ENCODE data around the gene HOXB5. TPM values are rescaled to one million over a fixed set of nuclear protein-coding genes. Genes with fewer than 3 reads are reported as not detected.

HOXB5 gene
- total RNA-seq, 2 donors from 2014 or later = 0.56 to 3.8 TPM

- ATAC-seq (ENCODE audit: insufficient number of reproducible peaks, low FRiP score, low read depth) = no peak
These were observed 32.1 kb upstream of the HOXB5 start for GRCh38 chr17:48625495-48626244.

GRCh38 chr17:48624544-48625494 is 31.2 kb upstream of the HOXB5 start:
- Histone ChIP-seq H3K27me3 (replicated peaks; ENCODE audit: insufficient read depth) (peaks cover 21% of the 10 kb centered on the region), H3K9me3 (no peaks in the 10 kb centered on the region), H3K36me3 (no peaks in the 10 kb centered on the region), H3K4me3 (peak overlapping the region; percentile 62), H3K4me1 (ENCODE audit: control insufficient read depth in 1 of 2, low read depth in 2 of 2) (peaks cover 18 to 20% of the 10 kb centered on the region in 2 donors), H3K27ac (no peak overlapping the region)
- no peak for ATAC-seq (ENCODE audit: insufficient number of reproducible peaks, low FRiP score, low read depth)
- TF ChIP-seq CTCF (IDR thresholded peaks at IDR 0.05) = no peak
- no peak for DNase-seq (ENCODE audit: low spot score)

More at GRCh38 chr17:48625495-48626244, 32.1 kb upstream of the HOXB5 start:
- H3K36me3 ChIP-seq = no peaks in the 10 kb centered on the region
- peak overlapping the region; percentile 62 for H3K4me3 ChIP-seq
- no peaks in the 10 kb centered on the region for H3K9me3 ChIP-seq
- H3K27ac ChIP-seq = no peak overlapping the region
- no peak for DNase-seq (ENCODE audit: low spot score)
- peaks cover 18 to 20% of the 10 kb centered on the region in 2 donors for H3K4me1 ChIP-seq (ENCODE audit: control insufficient read depth in 1 of 2, low read depth in 2 of 2)
- TF ChIP-seq CTCF (IDR thresholded peaks at IDR 0.05) = no peak
- H3K27me3 ChIP-seq (replicated peaks; ENCODE audit: insufficient read depth) = peaks cover 26% of the 10 kb centered on the region

- Histone ChIP-seq H3K36me3 (no peaks in the 10 kb centered on the region), H3K9me3 (no peaks in the 10 kb centered on the region), H3K4me3 (no peak overlapping the region), H3K4me1 (ENCODE audit: control insufficient read depth in 1 of 2, low read depth in 2 of 2) (peaks cover 18 to 20% of the 10 kb centered on the region in 2 donors), H3K27me3 (replicated peaks; ENCODE audit: insufficient read depth) (peaks cover 28% of the 10 kb centered on the region), H3K27ac (no peak overlapping the region)
- DNase-seq (ENCODE audit: low spot score) (no peak), ATAC-seq (ENCODE audit: insufficient number of reproducible peaks, low FRiP score, low read depth) (no peak)
- TF ChIP-seq CTCF (IDR thresholded peaks at IDR 0.05) = no peak
These were observed 30.5 kb upstream of the HOXB5 start for GRCh38 chr17:48624118-48624517.

GRCh38 chr17:48623583-48623982 is 30.0 kb upstream of the HOXB5 start:
- Histone ChIP-seq H3K9me3 (no peaks in the 10 kb centered on the region), H3K27me3 (replicated peaks; ENCODE audit: insufficient read depth) (peaks cover 28% of the 10 kb centered on the region)

More at GRCh38 chr17:48623583-48623982, 30.0 kb upstream of the HOXB5 start:
- no peak for TF ChIP-seq CTCF (IDR thresholded peaks at IDR 0.05)
- no peak for ATAC-seq (ENCODE audit: insufficient number of reproducible peaks, low FRiP score, low read depth)
- DNase-seq (ENCODE audit: low spot score) = no peak
- H3K4me1 ChIP-seq (ENCODE audit: control insufficient read depth in 1 of 2, low read depth in 2 of 2) = peaks cover 18 to 20% of the 10 kb centered on the region in 2 donors
- no peak overlapping the region for H3K4me3 ChIP-seq
- no peaks in the 10 kb centered on the region for H3K36me3 ChIP-seq
- H3K27ac ChIP-seq = no peak overlapping the region
